ENCODE measurements around the gene MARCO.

The MARCO gene, protein sequence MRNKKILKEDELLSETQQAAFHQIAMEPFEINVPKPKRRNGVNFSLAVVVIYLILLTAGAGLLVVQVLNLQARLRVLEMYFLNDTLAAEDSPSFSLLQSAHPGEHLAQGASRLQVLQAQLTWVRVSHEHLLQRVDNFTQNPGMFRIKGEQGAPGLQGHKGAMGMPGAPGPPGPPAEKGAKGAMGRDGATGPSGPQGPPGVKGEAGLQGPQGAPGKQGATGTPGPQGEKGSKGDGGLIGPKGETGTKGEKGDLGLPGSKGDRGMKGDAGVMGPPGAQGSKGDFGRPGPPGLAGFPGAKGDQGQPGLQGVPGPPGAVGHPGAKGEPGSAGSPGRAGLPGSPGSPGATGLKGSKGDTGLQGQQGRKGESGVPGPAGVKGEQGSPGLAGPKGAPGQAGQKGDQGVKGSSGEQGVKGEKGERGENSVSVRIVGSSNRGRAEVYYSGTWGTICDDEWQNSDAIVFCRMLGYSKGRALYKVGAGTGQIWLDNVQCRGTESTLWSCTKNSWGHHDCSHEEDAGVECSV

DNA sequence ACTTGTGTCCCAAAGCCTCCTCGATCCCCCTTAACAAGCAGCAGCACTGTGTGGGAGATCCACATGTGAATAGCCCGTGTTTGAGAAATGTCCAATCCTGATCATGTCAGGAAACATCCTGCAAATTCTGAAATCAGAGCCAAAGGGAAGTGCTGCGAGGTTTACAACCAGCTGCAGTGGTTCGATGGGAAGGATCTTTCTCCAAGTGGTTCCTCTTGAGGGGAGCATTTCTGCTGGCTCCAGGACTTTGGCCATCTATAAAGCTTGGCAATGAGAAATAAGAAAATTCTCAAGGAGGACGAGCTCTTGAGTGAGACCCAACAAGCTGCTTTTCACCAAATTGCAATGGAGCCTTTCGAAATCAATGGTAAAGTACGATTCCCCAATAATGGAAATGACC, at the start of gene MARCO:
Gene MARCO, plus strand, starts transcription at position 164 of the 400 bp plus-strand sequence. Its CDS starts 107 bp downstream, at position 271.
- no peak for DNase-seq (ENCODE audit: low read depth)

DNA sequence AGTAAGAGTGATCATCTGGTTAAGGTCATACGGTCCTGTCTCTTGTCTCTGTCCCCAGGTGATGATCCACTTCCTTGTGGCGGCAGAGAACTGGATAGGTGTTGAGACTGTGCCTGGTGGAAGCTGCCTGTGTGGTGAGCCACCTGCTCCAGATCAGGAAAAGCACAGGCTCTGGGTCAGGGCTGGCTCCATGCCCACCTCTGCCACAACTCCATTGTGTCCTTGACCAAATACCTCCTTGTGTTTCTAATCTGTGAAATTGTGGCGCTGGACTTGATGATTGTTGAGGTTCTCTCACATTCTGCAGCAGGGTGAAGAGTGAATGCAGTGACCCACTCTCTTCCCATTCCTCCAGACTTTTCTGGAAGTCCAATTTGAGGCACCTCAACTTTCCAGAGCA, 48.9 kb upstream of the MARCO start:
- no peak for DNase-seq (ENCODE audit: low read depth)

GRCh38 chr2:118902266-118903028, 39.5 kb upstream of the MARCO start:
- no peak for DNase-seq (ENCODE audit: low read depth)

DNA sequence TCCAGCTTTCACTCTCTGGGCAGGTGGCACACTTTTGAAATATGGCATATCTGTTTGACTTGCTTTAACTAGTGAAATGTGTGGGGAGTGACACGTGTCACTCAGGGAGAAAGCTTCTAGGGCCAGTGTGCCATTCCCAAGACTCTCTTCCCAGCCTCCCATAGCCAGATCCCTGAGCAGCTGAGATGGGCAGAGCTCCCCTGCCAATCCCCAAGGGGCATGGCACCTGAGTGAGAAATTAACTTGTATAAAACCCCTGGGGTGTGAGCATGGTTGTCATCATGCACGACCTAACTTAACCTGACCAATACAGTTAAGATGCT, 39.0 kb upstream of the MARCO start:
- no peak for DNase-seq (ENCODE audit: low read depth)

DNA sequence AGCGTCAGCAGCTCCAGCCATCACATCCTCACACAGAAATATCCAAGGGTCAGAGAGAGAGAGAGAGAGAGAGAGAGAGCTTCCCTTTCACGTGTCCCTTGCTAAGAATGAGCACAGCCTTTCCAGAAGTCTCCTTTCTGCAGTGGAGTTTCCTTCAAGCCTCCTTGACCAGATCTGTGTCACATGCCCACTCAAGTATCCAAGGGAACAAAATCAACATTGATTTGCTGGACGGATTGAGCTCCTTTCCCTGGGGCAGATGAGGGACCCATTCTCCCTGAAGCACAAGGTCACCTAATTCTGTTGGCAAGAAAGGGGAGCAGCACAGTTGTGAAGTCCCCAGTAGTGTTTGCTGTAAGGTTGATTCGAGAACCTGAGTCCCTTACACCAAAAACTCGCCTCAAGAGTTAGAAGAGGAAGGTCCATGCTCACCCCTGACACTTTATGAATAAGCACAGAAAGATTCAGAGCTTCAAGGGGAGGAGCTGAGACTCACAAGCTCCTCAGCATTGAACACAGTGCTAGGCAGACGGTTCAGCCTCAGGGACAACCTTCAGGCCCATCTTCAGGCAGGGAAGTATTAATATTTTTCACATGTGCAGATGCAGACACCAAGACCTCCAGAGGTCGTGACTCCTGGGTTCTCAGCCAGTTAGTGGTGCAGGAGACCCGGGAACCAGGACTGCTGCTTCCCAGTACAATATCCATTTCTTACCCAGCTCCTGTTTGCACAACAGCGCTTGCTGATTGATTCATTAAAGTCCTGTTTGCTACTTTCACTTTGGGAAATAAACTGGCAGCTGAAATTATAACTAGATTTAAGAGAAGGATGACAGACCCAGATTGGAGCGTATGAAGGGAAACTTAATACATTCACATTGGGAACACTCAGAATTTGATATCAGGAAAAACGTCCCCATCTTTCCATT, 38.2 kb upstream of the MARCO start:
- no peak for DNase-seq (ENCODE audit: low read depth)

- DNase-seq (ENCODE audit: low read depth): no peak
These were observed 36.8 kb upstream of the MARCO start for GRCh38 chr2:118905206-118905605.

DNA sequence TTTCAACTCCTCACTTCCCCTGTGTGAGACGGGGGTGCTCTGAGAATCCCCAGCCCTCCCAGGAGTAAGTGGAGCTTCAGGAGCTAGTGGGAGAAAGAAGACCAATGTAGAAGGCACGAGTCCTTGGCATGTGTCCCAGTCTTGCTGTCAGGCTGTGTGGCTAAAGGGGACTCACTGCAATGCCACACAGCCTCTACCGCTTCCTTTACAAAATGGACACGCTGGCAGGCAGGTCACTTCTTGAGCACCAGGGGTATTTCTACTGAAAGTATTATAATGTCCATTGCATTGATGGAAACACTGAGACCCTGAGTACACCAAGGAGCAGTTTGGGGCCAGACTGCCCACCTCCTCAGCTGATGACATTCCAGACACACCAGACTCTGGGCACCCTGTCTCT, 35.8 kb upstream of the MARCO start:
- no peak for DNase-seq (ENCODE audit: low read depth)

GRCh38 chr2:118907759-118908158, 34.2 kb upstream of the MARCO start:
- DNase-seq (ENCODE audit: low read depth): no peak

- no peak for DNase-seq (ENCODE audit: low read depth)
These were observed 32.8 kb upstream of the MARCO start for GRCh38 chr2:118909191-118909590.

GRCh38 chr2:118911166-118911856, 30.7 kb upstream of the MARCO start:
- no peak for DNase-seq (ENCODE audit: low read depth)

DNA sequence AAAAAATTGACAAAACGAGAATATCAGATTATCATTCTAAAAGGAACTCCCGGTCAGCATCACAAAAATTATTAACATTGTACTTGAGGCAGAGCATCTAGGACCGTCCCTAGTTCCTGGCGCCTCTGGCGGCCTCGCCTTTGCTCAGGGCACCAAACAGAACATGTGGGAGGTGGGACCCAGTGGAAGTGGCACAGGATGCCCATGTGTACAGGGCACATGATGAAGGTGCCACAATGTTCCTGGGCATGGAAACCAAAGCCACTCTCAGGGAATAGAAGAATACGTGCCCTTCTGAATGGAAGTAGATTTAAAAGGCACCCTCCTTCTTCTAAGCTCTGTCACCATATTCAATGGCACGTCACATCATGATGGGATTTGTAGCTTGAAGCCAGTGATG, 30.1 kb upstream of the MARCO start:
- DNase-seq (ENCODE audit: low read depth): no peak

DNA sequence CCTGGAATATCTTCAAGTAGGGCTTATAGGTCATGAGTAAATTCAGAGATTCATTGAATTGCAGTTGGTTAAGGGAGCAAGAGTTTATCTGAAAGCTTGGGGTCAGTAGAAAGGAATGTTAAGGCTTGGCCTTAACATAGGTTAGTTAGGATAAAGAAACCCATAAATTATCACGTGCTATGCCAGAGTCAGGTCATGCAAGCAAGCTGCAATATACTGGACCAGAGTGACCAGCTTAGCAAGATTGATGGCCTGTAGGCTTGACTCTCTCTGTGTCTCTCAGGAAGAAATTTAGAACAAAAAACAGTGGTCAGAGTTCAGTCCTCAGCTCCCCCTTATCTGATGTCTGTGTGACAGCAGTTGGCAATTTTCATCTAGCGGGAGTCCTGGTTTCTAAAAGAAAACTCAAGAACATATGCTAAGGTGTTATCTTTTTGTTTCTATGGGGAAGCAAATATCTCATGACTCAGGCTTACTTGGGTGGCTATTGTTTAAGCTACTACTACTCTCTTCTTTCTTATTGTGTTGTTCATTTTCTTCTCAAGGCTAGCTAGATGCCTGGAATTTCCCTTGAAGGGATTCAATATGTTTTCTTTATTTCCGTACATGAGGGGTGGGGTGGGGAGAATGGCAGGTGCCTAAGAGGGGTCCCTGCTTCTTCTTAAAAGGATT, 28.7 kb upstream of the MARCO start:
- no peak for DNase-seq (ENCODE audit: low read depth)

DNA sequence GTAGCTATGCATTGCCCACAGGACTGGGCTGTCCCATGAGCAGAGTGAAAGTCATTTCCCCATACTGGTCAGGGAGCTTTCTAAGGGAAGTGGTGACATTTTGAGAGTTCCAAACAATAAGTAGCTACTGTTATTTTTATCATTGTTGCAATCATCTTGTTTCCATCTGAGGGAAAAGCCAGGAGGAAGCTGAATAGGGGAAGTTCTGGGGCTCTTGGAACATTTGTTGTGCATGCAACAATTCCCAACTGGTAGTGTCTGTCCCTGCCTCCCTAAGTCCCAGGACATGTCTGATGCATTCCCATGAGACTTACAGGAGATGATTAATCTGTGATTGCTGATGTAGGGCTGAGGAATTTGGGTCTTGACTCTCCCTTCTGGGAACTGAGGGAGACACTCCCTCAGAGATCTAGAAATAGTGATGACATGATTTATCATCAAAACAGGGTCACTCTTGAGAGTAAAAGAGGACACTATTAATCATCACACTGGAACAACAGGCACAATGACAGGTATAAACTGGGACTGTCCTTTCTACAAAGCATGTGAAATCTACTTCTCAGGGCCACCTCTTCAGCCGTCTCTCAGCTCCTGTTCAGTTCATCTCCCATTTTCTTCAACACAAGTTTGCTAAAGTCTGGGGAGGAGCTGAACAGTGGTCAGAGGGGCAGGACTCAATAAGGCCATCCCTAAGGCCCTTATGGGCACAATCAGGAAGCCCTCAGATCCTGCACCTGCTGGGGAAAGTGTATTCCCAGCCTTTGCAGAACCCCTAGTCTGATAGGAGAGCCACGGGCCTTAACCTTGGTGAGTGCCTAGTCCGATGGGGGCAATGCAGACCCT, 28.0 kb upstream of the MARCO start:
- no peak for DNase-seq (ENCODE audit: low read depth)

GRCh38 chr2:118914721-118915453, 27.1 kb upstream of the MARCO start:
- no peak for DNase-seq (ENCODE audit: low read depth)

GRCh38 chr2:118918017-118918416, 24.0 kb upstream of the MARCO start:
- no peak for DNase-seq (ENCODE audit: low read depth)

GRCh38 chr2:118921646-118922045, 20.3 kb upstream of the MARCO start:
- DNase-seq (ENCODE audit: low read depth): no peak

DNA sequence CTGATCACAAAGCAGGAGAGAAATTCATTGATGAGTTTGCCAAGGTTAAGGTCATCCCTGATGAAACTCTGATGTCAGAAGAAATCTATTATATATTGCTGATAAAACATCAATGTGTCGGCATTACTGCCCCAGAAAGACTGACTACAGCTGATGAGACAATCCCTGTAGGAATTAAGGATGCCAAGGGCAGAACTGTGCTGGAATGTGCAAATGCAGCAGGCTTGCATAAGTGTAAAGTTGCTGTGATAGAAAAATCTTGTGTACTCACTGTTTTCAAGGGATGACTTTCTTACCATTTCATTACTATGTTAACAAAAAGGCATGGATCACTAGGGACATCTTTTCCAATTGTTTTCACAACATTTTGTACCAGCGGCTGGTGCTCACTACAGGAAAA, 19.7 kb upstream of the MARCO start:
- no peak for DNase-seq (ENCODE audit: low read depth)

GRCh38 chr2:118923371-118923770, 18.6 kb upstream of the MARCO start:
- DNase-seq (ENCODE audit: low read depth): no peak

DNA sequence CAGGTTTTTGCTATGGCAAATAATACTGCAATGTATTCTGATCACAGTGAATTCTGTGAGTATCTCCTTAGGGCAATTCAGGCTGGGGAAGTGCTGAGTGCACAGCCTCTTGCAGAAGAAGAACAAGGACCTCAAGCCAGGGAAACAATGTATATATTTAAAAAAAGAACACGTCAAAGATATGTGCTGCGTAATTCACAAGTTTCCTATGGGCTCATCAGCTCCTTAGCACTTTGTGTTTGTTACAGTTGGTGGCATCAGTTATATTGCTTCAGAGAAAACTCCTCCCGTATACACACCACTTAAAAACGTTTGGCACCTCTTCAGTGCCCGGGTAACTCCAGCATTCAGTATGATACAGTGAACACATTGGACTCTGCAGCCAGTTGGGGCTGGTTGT, 16.5 kb upstream of the MARCO start:
- no peak for DNase-seq (ENCODE audit: low read depth)

Measured in activated T-cell treated with anti-CD3 and anti-CD28 coated beads for 24 hours (primary cell).